ENCODE measurements around the gene OAF.

Gene OAF

DNA sequence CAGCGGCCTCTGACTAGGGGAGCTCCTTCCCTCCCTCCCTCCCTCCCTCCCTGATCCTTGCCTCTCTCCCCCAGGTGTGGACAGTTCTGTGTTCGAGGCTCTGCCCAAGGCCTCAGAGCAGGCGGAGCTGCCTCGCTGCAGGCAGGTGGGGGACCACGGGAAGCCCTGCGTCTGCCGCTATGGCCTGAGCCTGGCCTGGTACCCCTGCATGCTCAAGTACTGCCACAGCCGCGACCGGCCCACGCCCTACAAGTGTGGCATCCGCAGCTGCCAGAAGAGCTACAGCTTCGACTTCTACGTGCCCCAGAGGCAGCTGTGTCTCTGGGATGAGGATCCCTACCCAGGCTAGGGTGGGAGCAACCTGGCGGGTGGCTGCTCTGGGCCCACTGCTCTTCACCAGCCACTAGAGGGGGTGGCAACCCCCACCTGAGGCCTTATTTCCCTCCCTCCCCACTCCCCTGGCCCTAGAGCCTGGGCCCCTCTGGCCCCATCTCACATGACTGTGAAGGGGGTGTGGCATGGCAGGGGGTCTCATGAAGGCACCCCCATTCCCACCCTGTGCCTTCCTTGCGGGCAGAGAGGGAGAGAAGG is 18.1 kb downstream of the OAF start:
- TF ChIP-seq ZNF274 (IDR thresholded peaks at IDR 0.05; ENCODE audit: low read depth, low read length): no peak
- H3K4me3 ChIP-seq (ENCODE audit: low read length): no peak overlapping the region

DNA sequence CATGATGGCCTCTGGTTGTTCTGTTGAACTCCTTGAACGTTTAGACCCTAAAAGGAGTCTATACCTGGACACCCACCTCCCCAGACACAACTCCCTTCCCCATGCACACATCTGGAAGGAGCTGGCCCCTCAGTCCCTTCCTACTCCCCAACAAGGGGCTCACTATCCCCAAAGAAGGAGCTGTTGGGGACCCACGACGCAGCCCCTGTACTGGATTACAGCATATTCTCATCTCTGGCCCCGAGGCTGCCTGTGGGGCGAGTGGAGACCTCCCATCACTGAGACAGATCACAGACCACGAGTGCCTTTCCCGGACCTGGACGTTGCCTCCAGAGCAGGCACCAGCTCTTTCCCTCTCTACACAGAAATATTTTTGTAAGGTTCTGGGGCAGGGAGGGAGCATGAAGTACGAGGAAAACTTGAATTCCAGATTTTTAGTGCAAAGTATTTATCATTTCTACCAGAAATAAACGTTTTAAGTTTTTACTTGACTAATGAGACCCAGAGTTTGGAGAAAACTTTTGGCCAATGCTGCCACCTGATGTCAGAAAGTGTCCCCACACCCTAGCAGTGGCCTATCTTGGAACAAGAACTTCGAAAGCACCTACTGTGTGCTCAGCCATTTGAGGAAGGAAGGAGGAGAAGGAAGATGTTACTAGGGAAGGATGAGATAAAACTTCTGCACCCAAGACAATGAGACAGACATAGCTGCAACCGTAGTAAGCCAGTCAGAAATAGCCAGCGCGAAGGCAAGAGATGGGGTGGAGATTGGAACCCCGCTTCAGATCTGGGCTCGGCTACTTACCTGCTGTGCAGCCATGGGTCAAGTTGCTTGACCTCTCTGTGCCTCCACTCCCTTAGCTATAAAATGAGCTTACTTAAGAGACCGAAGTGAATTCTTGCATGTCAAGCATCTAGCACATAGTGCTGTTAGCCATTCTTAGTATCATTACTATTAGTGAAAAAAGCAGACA is 18.9 kb downstream of the OAF start:
- no peak overlapping the region for H3K4me3 ChIP-seq (ENCODE audit: low read length)
- TF ChIP-seq ZNF274 (IDR thresholded peaks at IDR 0.05; ENCODE audit: low read depth, low read length): no peak

DNA sequence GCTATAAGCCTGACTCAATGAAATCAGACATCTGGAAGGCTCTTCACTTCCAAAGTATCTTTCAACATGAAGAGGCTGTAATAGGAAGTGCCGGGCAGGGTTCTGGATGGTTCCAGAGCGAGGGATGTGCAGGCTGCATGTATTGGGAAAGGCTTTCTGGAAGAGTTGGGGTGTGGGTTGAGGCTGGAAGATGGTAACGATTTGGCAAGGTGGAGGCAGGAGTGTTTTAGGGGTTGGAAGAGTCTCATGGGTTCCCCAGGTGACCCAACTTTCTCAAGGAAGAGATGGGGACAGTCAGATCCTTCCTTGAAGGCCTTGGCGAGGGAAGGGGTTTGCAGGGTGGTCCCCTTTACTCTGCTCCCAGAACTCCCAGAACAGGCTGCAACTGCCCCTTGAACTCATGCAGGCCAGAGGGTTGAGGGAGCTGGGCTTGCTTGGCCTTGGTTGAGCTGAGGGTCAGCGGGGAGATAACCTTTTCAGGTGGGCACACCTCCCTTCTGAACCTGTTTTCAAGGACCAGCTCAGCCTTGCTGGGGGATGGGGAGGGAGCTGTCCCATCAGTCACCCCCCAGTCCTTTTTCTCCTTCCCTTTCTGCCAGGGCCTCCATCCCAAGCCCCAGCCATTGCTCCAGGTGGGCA is 19.7 kb downstream of the OAF start:
- H3K4me3 ChIP-seq (ENCODE audit: low read length): no peak overlapping the region
- TF ChIP-seq ZNF274 (IDR thresholded peaks at IDR 0.05; ENCODE audit: low read depth, low read length): no peak

- TF ChIP-seq ZNF274 (IDR thresholded peaks at IDR 0.05; ENCODE audit: low read depth, low read length): no peak
- no peak overlapping the region for H3K4me3 ChIP-seq (ENCODE audit: low read length)
These were observed 21.1 kb downstream of the OAF start for GRCh38 chr11:120231963-120232362.

- no peak for TF ChIP-seq ZNF274 (IDR thresholded peaks at IDR 0.05; ENCODE audit: low read depth, low read length)
- no peak overlapping the region for H3K4me3 ChIP-seq (ENCODE audit: low read length)
These were observed 22.5 kb downstream of the OAF start for GRCh38 chr11:120233207-120233803.

DNA sequence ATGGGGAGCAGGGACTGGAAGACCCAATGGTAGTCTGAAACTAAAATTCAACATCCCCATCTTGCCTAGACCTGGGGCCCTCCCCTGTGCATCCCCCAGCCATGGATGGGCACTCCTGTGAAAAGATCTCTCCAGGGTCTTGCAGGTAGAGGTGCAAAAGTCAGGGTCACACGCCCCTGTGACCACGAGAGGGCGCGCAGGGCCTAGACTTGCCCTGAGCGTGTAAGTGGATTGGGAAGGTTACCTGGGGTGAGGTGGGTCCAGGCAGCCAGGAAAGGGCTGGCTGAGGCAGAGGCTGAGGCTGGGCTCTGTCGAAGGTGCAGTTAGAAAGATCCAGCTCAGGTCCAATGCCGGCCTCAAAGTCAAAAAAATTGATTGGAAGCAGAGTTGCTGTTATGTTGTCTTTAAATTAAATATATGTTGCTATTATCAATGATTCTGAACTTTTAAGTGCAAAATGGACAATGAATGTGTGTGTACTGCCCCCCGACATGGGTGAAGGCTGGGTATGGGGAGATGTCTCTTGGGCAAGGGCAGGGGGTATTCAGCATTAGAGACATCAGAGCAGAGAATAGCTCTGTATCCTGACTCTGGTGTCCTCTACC is 24.3 kb downstream of the OAF start:
- no peak overlapping the region for H3K4me3 ChIP-seq (ENCODE audit: low read length)
- TF ChIP-seq ZNF274 (IDR thresholded peaks at IDR 0.05; ENCODE audit: low read depth, low read length): no peak

GRCh38 chr11:120236169-120237107 is 25.6 kb downstream of the OAF start:
- no peak for TF ChIP-seq ZNF274 (IDR thresholded peaks at IDR 0.05; ENCODE audit: low read depth, low read length)
- no peak overlapping the region for H3K4me3 ChIP-seq (ENCODE audit: low read length)

GRCh38 chr11:120238968-120239620 is 28.3 kb downstream of the OAF start:
- no peak overlapping the region for H3K4me3 ChIP-seq (ENCODE audit: low read length)
- TF ChIP-seq ZNF274 (IDR thresholded peaks at IDR 0.05; ENCODE audit: low read depth, low read length): no peak

- H3K4me3 ChIP-seq (ENCODE audit: low read length): no peak within 1 kb of the TSS
- no peak for TF ChIP-seq ZNF274 (IDR thresholded peaks at IDR 0.05; ENCODE audit: low read depth, low read length)
These were observed 29.1 kb downstream of the OAF start, which contains the start of gene POU2F3 for GRCh38 chr11:120239713-120240640. POU2F3 (plus strand) TSS chr11:120240140; CDS start chr11:120240344, 204 bp downstream.

GRCh38 chr11:120240866-120241265 is 30.0 kb downstream of the OAF start:
- no peak overlapping the region for H3K4me3 ChIP-seq (ENCODE audit: low read length)

GRCh38 chr11:120241277-120241676 is 30.4 kb downstream of the OAF start:
- no peak overlapping the region for H3K4me3 ChIP-seq (ENCODE audit: low read length)
- TF ChIP-seq ZNF274 (IDR thresholded peaks at IDR 0.05; ENCODE audit: low read depth, low read length): no peak

More at GRCh38 chr11:120240866-120241265, 30.0 kb downstream of the OAF start:
- no peak for TF ChIP-seq ZNF274 (IDR thresholded peaks at IDR 0.05; ENCODE audit: low read depth, low read length)

Data from GM08714 (cell line).